ENCODE measurements around the gene SLC26A8.
"Not testable (repeated sequence)": the region's sequence is repeated elsewhere in the genome, so short reads cannot be mapped to it uniquely, and the experiment has no call there.

Gene SLC26A8

GRCh38 chr6:35931873-35932272 lies 92.6 kb downstream of the SLC26A8 start:
- H3K27ac ChIP-seq (ENCODE audit: low read length); H3K9ac ChIP-seq (ENCODE audit: low read length in 2 of 2): not testable (repeated sequence)

DNA sequence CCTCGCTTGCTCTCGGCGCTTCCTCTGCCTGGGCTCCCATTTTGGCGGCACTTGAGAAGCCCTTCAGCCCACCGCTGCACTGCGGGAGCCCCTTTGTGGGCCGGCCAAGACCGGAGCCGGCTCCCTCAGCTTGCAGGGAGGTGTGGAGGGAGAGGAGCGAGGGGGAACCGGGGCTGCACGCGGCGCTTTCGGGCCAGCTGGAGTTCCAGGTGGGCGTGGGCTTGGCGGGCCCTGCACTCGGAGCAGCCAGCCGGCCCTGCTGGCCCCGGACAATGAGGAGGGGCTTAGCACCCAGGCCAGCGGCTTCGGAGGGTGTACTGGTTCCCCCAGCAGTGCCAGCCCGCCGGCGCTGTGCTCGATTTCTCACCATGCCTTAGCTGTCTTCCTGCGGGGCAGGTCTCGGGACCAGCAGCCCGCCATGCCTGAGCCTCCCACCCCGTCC lies 93.3 kb downstream of the SLC26A8 start:
- Histone ChIP-seq H3K9me3 (ENCODE audit: control insufficient read depth in 2 of 2, low read length in 2 of 2) (no peaks in the 10 kb centered on the region), H3K27me3 (ENCODE audit: control insufficient read depth in 1 of 2, insufficient read depth in 2 of 2, low read length in 2 of 2) (no peaks in the 10 kb centered on the region), H3K4me1 (ENCODE audit: control insufficient read depth, insufficient read depth, low read length) (no peaks in the 10 kb centered on the region), H3K36me3 (ENCODE audit: control insufficient read depth in 2 of 2, insufficient read depth in 2 of 2, low read length in 2 of 2) (no peaks in the 10 kb centered on the region), H3K4me3 (ENCODE audit: low read length in 2 of 2) (no peak overlapping the region), H3K27ac (ENCODE audit: low read length) (no peak overlapping the region), H3K9ac (ENCODE audit: low read length in 2 of 2) (no peak overlapping the region)

More at GRCh38 chr6:35931873-35932272, 92.6 kb downstream of the SLC26A8 start:
- not testable (repeated sequence) for H3K4me1 ChIP-seq (ENCODE audit: control insufficient read depth, insufficient read depth, low read length); H3K9me3 ChIP-seq (ENCODE audit: control insufficient read depth in 2 of 2, low read length in 2 of 2); H3K4me3 ChIP-seq (ENCODE audit: low read length in 2 of 2); H3K27me3 ChIP-seq (ENCODE audit: control insufficient read depth in 1 of 2, insufficient read depth in 2 of 2, low read length in 2 of 2); H3K36me3 ChIP-seq (ENCODE audit: control insufficient read depth in 2 of 2, insufficient read depth in 2 of 2, low read length in 2 of 2)

DNA sequence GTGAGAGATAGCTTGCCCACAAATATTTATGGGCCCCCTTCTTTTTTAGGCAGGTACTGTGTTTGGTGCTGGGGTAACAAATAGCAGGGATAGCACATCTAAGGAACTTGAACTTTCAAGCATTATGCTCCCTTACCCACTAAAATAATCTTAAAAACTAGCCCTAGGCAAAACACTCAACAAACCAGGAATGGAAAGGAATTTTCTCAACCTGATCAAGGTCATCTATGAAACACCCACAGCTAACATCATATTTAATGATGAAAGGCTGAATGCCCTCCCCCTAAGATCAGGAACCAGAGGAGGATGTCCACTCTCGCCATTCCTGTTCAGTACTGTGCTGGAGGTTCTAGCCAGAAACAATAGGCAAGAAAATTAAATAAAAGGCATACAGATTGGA lies 94.8 kb downstream of the SLC26A8 start:
- H3K27me3 ChIP-seq (ENCODE audit: control insufficient read depth in 1 of 2, insufficient read depth in 2 of 2, low read length in 2 of 2), result no peaks in the 10 kb centered on the region
- no peak overlapping the region for H3K4me3 ChIP-seq (ENCODE audit: low read length in 2 of 2)
- H3K9ac ChIP-seq (ENCODE audit: low read length in 2 of 2), result no peak overlapping the region
- no peaks in the 10 kb centered on the region for H3K9me3 ChIP-seq (ENCODE audit: control insufficient read depth in 2 of 2, low read length in 2 of 2)
- H3K27ac ChIP-seq (ENCODE audit: low read length), result no peak overlapping the region
- H3K4me1 ChIP-seq (ENCODE audit: control insufficient read depth, insufficient read depth, low read length), result no peaks in the 10 kb centered on the region
- H3K36me3 ChIP-seq (ENCODE audit: control insufficient read depth in 2 of 2, insufficient read depth in 2 of 2, low read length in 2 of 2), result no peaks in the 10 kb centered on the region

- Histone ChIP-seq H3K27ac (ENCODE audit: low read length) (no peak overlapping the region), H3K9ac (ENCODE audit: low read length in 2 of 2) (no peak overlapping the region), H3K4me3 (ENCODE audit: low read length in 2 of 2) (no peak overlapping the region), H3K27me3 (ENCODE audit: control insufficient read depth in 1 of 2, insufficient read depth in 2 of 2, low read length in 2 of 2) (no peaks in the 10 kb centered on the region), H3K9me3 (ENCODE audit: control insufficient read depth in 2 of 2, low read length in 2 of 2) (no peaks in the 10 kb centered on the region), H3K36me3 (ENCODE audit: control insufficient read depth in 2 of 2, insufficient read depth in 2 of 2, low read length in 2 of 2) (no peaks in the 10 kb centered on the region), H3K4me1 (ENCODE audit: control insufficient read depth, insufficient read depth, low read length) (peaks cover 5% of the 10 kb centered on the region)
Observed at GRCh38 chr6:35926509-35927215, 97.8 kb downstream of the SLC26A8 start.

- H3K27me3 ChIP-seq (ENCODE audit: control insufficient read depth in 1 of 2, insufficient read depth in 2 of 2, low read length in 2 of 2), result no peaks in the 10 kb centered on the region
- H3K9ac ChIP-seq (ENCODE audit: low read length in 2 of 2), result no peak overlapping the region
- H3K4me3 ChIP-seq (ENCODE audit: low read length in 2 of 2), result no peak overlapping the region
- peaks cover 5% of the 10 kb centered on the region for H3K4me1 ChIP-seq (ENCODE audit: control insufficient read depth, insufficient read depth, low read length)
- H3K27ac ChIP-seq (ENCODE audit: low read length), result no peak overlapping the region
- no peaks in the 10 kb centered on the region for H3K36me3 ChIP-seq (ENCODE audit: control insufficient read depth in 2 of 2, insufficient read depth in 2 of 2, low read length in 2 of 2)
- no peaks in the 10 kb centered on the region for H3K9me3 ChIP-seq (ENCODE audit: control insufficient read depth in 2 of 2, low read length in 2 of 2)
Observed at GRCh38 chr6:35925961-35926360, 98.5 kb downstream of the SLC26A8 start.

GRCh38 chr6:35924146-35924545 lies 100.3 kb downstream of the SLC26A8 start:
- Histone ChIP-seq H3K4me1 (ENCODE audit: control insufficient read depth, insufficient read depth, low read length) (peaks cover 15% of the 10 kb centered on the region), H3K9me3 (ENCODE audit: control insufficient read depth in 2 of 2, low read length in 2 of 2) (no peaks in the 10 kb centered on the region), H3K27ac (ENCODE audit: low read length) (no peak overlapping the region), H3K9ac (ENCODE audit: low read length in 2 of 2) (no peak overlapping the region), H3K27me3 (ENCODE audit: control insufficient read depth in 1 of 2, insufficient read depth in 2 of 2, low read length in 2 of 2) (no peaks in the 10 kb centered on the region), H3K36me3 (ENCODE audit: control insufficient read depth in 2 of 2, insufficient read depth in 2 of 2, low read length in 2 of 2) (no peaks in the 10 kb centered on the region), H3K4me3 (ENCODE audit: low read length in 2 of 2) (no peak overlapping the region)

DNA sequence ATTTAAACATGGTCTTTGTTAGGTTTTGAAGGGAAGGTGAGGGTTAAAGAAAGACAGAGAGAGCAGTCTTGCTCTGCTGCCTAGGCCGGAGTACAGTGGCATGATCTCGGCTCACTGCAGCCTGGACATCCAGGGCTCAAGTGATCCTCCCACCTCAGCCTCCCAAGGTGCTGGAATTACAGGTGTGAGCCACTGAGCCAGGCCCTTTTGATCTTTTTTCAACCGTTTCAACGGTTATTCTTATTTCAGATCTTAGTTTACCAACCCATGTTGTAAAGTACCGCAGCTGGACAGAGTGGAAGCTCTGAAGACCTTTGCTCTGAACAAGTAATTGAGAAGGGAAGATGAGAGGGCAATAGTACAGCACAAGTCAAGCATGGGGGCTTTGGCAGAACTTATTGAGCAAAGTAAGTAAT lies 102.3 kb downstream of the SLC26A8 start:
- no peak overlapping the region for H3K27ac ChIP-seq (ENCODE audit: low read length)
- H3K4me3 ChIP-seq (ENCODE audit: low read length in 2 of 2), result no peak overlapping the region
- H3K27me3 ChIP-seq (ENCODE audit: control insufficient read depth in 1 of 2, insufficient read depth in 2 of 2, low read length in 2 of 2), result no peaks in the 10 kb centered on the region
- H3K9ac ChIP-seq (ENCODE audit: low read length in 2 of 2), result no peak overlapping the region
- H3K9me3 ChIP-seq (ENCODE audit: control insufficient read depth in 2 of 2, low read length in 2 of 2), result no peaks in the 10 kb centered on the region
- peaks cover 16% of the 10 kb centered on the region for H3K4me1 ChIP-seq (ENCODE audit: control insufficient read depth, insufficient read depth, low read length)
- peaks cover 0 to under 1% of the 10 kb centered on the region in 2 donors for H3K36me3 ChIP-seq (ENCODE audit: control insufficient read depth in 2 of 2, insufficient read depth in 2 of 2, low read length in 2 of 2)

GRCh38 chr6:35920793-35921732 lies 103.4 kb downstream of the SLC26A8 start, which contains the start of gene SRPK1:
SRPK1 (minus strand) TSS chr6:35921098; CDS start chr6:35921056, 42 bp downstream.
- H3K36me3 ChIP-seq (ENCODE audit: control insufficient read depth in 2 of 2, insufficient read depth in 2 of 2, low read length in 2 of 2), result peaks cover 0 to 2% of the 10 kb centered on the region in 2 donors
- H3K9ac ChIP-seq (ENCODE audit: low read length in 2 of 2), result peak within 1 kb of the TSS; percentile 74 to 76
- H3K27ac ChIP-seq (ENCODE audit: low read length), result no peak within 1 kb of the TSS
- peaks cover 16% of the 10 kb centered on the region for H3K4me1 ChIP-seq (ENCODE audit: control insufficient read depth, insufficient read depth, low read length)
- no peaks in the 10 kb centered on the region for H3K27me3 ChIP-seq (ENCODE audit: control insufficient read depth in 1 of 2, insufficient read depth in 2 of 2, low read length in 2 of 2)
- peak within 1 kb of the TSS; percentile 87 to 89 for H3K4me3 ChIP-seq (ENCODE audit: low read length in 2 of 2)
- no peaks in the 10 kb centered on the region for H3K9me3 ChIP-seq (ENCODE audit: control insufficient read depth in 2 of 2, low read length in 2 of 2)

DNA sequence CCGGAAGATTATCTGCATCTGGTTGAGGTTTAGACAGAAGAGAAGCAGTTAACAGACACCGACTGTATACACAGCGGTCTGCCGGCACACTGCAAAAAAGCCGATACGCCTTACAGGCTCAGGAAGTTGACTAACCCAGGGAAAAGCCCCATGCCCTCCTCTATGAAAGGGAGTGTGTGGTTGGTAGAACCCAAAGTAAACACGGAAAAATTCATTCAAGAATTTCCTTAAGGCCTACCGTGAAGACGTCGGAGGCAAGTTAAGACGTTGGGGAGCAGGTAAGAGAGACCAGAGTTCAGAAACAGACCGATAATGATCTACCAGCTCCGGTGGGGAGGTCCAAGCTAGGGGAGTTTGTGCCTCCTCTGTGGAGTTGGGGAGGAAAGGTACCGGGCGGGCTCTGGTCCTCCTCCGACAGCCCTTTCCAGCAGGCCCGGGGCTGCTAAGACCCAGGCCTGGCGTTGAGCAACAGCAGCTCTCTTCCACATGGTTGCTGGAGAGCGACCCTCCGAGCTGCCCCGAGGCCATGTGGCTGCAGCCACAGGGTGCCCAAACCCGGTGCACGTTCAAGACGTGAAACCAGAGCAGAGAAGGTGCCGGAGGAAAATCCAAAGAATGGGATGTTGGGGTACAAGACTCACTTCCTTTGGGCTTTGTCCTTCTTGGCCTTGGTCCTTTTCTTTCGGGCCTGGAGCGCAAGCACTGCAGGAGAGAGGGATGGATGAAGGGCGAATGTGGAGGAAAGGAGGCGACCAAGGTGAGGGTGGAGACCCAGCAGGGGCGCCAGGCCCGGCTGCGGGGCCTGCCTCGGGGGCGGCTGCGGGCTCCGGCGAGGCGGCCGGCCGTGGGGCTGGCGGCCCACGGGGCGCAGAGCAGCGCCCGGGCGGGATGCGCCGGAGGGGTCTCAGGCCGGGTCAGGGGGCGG lies 104.4 kb downstream of the SLC26A8 start:
- peak overlapping the region; percentile 86 to 87 for H3K4me3 ChIP-seq (ENCODE audit: low read length in 2 of 2)
- peak overlapping the region; percentile 41 to 72 for H3K9ac ChIP-seq (ENCODE audit: low read length in 2 of 2)

More for the DNA sequence above, 104.4 kb downstream of the SLC26A8 start:
- no peaks in the 10 kb centered on the region for H3K9me3 ChIP-seq (ENCODE audit: control insufficient read depth in 2 of 2, low read length in 2 of 2)
- peaks cover 16% of the 10 kb centered on the region for H3K4me1 ChIP-seq (ENCODE audit: control insufficient read depth, insufficient read depth, low read length)
- no peaks in the 10 kb centered on the region for H3K27me3 ChIP-seq (ENCODE audit: control insufficient read depth in 1 of 2, insufficient read depth in 2 of 2, low read length in 2 of 2)
- peaks cover 0 to 2% of the 10 kb centered on the region in 2 donors for H3K36me3 ChIP-seq (ENCODE audit: control insufficient read depth in 2 of 2, insufficient read depth in 2 of 2, low read length in 2 of 2)
- H3K27ac ChIP-seq (ENCODE audit: low read length), result no peak overlapping the region

Measured in stomach smooth muscle (tissue), 2 donors.